GM18520 (cell line): ENCODE data around the gene HJV.
A peak's percentile ranks its signal among the peaks of the same experiment; 100 is the strongest.

Experiments
- ATAC-seq: cut with Tn5 transposase; IDR thresholded peaks from one replicate; pipeline ENCODE4 v1.9.1; 2021; ENCODE audit not compliant: unreplicated experiment

Gene HJV

DNA sequence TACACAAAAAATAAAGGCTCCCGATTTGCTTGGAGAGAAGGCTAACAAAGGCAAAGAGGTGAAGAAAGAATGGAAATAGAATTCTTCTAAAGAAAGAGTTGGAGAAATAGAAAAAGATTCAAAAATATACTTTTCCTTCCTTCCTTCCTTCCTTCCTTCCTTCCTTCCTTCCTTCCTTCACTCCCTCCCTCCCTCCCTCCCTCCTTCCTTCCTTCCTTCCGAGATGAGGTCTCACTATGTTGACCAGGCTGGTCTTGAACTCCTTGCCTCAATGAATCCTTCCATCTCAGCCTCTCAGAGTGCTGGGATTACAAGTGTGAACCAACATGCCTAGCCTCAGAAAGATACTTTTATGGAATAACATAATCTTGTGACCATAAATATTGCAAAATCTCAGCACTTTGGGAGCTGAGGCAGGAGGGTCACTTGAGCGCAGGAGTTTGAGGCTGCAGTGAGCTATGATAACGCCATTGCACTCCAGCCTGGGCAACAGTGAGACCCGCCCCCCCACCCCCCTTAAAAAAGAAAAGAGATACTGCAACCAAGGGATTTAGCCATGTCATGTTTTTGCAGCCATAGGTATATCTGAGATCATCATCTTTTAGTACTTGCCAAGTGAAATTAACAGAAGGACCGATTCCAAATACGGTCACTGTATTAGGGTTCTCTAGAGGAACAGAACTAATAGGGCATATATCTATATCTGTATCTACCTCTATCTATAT is 1.0 kb upstream of the HJV start:
- no peak for ATAC-seq

DNA sequence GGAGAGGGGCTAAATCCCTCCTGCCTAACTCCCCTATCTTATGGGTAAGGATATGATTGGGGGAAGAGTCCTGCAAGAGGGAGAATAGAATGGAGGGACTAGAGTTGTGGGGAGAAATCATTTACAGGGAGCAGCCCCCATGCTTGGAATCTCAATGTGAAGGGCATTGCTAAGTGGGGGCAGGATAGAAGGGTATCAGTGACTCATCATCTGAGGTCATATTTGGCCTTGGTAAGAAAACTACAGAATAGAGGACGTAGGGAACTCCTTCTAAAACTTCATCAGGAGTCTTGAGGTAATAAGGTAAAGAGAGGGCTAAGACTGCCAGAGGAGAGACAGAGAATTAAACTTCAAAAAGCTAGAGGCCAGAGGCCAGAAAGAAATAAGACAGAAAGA is 487 bp downstream of the HJV start:
- ATAC-seq = no peak

DNA sequence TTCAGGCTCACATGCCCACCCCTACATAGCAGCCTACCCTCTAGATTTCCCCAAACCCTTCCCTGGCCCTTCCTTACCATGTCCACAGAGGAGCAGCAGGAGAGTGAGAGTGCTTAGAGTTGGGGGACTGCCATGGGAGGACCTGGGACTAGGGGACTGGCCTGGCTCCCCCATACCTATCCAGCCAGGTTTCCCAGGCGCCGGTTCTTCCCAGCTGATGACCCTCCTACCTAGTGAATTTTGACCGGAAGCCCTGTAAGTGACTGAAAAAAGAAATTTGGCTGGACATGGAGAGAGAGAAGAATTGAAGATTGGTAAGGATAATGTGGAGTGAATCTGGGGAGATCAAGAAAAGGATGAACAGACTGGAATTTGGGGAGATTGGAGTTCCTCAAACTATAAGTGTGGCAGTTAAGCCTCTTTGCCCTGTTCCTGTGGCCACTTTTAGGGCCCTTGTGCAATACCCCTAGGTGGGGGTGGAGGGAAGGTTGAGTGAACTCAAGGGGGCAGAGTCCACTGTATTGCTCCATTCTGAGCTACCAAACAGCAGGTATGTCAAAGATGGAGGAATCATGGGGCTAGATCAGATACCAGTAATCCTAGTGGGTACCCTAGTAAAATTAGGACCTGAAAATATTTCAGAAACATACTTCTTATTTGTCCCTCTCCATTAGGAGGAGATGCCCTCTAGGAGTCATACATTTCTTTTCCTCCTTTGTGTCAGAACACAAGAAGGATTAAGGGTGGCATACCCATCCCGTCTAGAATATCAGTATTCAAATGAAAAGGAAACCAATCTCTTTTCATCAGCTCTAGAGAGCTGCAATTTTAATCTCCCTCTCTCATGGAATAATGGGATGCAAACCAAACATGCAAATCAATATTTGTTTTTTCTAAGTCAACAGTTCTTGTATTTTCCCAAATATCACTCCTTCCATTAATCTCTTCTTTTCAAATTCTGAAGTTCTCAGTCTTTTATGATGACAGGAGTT is 1.2 kb downstream of the HJV start:
- no peak for ATAC-seq

DNA sequence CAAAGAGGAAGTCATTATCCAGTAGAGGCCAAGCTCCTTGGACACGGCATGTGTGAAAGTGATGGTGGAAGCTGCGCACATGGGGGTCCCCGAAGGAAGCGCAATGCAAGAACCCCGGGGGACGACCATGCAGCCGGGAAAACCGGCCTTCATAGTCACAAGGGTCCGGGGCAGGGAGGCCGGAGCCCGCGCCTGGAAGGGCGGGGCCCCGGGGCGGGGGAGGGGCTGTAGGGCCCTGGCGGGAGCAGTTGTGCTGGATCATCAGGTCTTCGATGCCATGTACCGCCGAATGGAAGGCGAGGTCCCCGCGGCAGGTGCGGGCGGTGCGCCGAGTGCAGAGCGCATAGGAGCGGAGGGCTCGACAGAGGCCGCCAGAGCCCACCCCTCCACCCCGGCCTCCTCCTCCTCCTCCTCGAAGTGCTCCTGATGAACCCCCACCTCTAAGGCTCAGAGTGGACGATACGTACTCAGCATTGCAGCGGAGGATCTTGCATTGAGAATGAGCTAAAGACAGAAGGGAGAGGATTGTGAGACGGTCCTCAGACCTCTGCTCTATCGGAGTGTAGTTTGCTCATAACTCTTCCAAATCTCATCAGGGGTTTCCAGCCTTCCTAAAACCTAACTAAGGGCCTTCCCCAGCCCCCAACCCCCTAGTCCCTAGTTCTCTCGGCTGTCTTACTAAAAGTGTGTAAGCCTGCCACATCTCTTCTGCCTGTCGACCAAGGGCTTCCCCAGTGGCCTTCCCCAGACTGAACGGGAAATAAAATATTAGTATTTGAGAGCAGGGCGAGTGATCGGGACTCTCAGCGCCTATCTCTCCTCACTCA is 2.1 kb downstream of the HJV start:
- ATAC-seq = no peak

DNA sequence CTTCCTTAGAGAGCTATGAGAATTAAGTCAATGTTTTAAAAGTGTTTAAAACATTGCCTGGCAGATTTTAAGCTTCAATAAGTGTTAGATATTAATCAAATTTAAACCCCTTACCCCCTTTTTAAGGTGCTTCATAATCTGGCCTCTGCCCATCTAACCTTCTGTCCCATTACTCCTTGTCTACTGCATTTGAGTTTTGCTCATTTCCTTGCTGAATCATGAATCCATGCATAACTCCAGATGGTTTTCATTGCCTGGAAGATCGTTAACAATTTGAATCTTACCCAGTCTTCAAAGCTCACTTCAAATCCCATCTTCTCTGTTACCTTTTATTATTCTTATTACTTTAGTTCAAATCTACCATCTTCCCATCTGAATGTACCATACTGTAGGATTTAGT is 4.6 kb downstream of the HJV start:
- no peak for ATAC-seq

DNA sequence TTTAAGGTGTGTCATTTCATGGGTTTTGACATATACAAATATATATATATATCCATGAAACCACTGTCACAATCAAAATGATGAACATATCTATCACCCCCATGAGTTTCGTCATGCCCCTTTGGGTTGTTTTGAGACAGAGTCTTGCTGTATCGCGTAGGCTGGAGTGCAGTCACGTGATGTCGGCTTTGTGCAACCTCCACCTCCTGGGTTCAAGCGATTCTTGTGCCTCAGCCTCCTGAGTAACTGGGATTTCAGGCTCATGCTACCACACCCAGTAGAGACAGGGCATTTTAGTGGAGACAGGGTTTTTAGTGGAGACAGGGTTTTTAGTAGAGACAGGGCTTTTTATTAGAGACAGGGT is 8.0 kb downstream of the HJV start:
- ATAC-seq = no peak

DNA sequence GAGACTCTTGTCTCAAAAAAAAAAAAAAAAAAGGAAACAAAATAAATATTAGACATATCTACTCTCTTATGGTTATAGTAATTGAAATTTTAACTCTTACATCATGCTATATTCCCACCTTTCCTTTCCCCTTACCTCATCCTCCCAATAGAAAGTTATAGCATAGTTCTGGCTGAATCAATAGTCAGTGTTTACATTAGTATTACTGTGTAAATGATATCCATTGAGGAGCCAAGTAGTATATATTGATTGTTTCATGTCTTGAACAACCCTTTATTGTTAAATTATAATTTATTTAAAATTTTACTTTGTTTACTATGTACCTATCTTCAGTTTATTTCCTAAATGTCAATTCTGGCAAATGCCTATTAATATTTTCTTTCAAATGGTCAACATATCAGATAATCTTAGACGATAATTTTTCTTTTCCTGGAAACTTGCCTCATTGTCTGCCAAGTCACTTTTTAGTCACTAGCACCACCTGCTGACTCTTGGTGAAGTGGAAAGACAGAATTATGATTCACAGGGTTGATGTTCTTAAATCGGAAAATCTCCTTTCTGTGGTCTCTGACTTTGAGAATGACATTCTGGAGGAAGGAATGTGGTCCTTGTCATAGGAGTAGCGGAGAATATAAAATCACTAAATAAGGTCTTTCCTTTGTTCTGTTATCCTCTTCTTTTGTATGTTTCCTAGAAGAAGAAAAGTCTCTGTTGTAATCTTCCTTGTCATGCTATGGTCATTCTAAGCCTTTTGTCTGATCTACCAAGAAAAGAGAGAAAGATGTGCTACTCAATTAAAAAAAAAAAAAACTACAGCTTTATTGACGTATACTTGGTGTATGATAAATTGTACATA is 8.6 kb downstream of the HJV start:
- ATAC-seq = no peak

DNA sequence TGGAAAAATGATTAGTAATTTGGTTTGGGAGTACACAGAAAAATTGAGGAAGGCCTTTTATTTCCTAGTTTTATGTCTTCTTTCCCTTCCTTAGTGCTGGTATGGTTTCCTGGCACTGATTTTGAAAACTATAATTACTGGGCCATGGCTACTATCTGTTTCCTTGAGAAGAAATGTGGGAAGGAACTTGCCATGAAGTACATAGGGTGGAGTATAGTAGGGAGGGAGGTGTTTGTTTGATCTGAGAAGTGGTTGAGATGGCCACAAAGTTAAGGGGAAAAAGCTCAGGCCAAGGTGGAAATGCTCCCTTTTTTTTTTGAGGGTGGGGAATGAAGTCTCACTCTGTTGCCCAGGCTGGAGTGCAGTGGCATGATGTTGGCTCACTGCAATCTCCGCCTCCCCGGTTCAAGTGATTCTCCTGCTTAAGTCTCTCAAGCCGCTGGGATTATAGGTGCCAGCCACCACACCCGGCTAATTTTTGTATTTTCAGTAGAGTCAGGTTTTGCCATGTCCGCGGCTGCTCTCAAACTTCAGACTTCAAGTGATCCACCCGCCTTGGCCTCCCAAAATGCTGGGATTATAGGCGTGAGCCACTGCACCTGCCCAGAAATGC is 11.3 kb downstream of the HJV start:
- no peak for ATAC-seq

DNA sequence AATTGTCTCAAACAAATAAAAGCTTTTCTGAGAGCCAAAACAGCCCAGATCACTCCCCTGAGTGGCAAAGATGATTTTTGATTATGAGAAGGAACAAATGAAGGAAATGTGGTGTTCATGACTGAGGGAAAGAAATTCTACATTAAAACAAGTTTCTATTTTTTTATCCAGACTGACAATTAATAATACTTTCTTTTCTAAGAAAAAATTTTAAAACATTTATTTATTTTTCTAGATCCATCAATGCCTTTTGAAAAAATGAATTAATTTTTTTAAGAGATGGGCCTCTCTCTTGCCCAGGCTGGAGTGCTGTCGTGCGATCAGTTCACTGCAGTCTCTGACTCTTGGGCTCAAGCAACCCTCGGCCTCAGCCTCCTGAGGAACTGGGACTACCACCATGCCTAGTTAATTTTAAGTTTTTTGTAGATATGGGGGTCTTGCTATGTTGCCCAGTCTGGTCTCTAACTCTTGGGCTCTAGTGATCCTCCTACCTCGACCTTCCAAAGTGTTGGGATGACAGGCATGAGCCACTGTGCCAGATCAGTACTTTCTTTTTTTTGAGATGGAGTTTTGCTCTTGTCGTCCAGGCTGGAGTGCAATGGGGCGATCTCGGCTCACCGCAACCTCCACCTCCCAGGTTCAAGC is 13.9 kb downstream of the HJV start:
- ATAC-seq = no peak

DNA sequence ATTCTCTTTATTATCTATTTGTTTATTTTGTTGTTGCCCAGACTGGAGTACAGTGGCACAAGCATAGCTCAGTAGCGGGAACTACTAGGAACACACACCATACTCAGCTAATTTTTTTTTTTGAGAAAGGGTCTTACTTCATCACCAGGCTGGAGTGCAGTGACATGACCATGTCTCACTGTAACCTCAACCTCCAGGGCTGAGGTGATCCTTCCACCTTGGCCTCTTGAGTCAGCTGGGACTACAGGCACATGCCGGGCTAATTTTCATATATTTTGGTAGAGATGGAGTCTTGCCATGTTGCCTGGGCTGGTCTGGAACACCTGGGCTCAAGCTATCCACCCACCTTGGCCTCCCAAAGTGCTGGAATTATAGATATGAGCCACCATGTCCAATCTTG is 19.8 kb downstream of the HJV start:
- ATAC-seq = no peak

DNA sequence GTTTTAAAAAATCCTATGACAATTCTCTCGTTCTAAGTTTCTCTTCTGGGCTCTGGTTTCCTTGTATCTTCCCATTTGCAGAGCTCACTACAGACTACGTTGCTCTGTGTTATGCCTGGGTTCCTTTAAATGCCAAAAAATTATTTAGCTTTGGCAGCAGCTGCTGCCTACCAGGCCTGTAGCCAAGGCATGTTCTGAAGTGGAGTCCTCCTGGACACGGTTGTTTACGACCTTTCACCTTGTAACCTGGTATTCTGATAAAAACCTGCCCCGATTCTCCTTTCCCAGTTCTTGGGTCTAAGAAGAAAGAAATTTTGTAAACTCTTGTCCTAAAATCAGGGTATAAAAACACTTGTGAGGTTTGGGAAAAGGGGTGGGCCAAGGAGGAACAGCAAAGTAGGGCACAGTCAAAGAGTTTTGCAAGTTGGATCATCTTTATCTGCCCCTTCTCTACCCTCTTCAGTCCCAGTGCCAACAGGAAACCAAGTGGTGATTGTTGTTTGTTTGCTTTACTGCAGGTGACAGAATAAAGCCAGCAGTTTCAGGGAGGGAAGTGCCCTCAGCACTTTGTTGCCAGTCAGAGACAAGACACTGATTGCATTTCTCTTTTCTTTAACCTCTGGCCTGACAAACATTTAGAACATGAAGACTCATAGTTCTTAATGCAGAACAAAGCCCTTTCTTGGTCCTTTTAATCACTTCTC is 22.1 kb downstream of the HJV start:
- no peak for ATAC-seq

DNA sequence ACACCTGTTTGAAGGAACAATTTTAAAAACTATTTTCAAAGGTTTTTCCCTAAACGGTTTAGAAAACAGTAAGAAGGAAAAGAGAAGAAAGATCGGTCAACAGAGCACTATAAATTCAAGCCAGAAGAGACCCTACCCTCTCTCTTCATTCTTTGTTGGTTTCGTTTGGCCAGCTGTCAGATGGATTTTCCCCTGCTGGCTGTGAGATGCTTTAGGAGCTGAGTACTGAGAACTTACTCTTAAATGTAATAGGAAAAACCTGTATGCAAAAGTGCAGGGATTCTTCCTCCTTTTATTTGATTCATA is 23.9 kb downstream of the HJV start:
- no peak for ATAC-seq

DNA sequence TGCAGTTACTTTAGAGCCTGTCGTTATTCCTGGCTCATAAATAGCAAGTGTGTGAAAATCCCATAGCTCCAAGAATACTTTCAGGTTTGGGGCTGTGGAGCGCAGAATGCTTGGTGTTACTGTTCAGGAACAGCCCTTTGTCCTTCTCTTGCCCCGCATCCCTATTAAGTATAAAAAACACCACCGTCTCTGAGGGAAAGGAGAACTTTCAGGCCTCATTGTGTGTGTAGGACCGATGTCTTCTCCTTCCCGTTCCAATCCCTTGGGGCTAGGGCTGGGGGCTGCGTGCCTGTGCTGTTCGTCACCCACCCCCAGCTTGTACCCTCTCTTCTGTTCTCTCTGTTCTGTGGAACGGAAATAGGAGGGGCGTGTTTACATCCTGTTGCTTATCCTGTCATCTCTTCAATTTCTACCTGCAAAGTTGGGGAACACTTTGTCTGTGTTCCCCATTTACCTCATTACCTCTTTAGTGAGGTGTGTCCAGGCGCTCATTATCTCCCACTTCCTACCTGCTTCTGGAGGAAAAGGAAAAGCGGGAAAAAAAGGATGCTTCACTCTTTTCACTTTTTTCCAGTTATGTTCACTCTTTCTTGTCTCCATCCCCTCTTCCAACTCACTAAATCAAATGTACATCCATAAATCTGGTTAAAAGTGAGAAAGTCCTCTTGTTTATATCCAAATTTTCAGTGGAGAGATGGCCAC is 24.4 kb downstream of the HJV start:
- ATAC-seq = no peak

DNA sequence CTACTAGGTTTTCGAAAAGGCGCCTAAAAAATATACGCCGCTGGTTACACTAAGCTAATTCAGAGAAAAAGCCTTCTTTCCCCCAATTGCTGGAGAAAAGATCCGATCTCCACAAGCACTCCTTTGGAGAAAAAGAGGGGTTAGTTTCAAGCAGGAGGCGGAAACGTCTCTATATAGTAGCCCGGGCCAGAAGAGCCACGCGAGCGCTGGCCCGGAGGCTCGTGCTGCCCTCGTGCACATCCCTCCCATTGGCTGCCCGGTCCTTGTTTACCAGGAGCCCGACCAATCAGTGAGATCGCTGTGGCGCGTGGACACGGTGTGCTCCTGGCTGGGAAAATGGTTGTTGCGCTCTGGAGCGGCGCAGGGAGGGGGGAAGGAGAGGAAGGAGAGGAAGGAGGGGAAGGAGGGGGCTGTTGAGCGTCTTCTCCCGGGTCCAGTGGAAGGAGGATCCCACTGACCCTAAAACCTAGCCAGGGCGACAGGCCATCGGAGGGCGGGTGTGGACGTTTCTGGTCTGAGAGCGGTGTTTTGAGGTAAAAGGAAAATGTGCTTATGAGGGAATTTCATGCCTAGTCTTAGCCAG is 25.0 kb downstream of the HJV start, which contains the start of gene TXNIP:
Gene TXNIP, minus strand, starts transcription at position 147 of the 583 bp plus-strand sequence. CDS start 313 bp downstream, outside the sequence.
- ATAC-seq = peak; percentile 93

DNA sequence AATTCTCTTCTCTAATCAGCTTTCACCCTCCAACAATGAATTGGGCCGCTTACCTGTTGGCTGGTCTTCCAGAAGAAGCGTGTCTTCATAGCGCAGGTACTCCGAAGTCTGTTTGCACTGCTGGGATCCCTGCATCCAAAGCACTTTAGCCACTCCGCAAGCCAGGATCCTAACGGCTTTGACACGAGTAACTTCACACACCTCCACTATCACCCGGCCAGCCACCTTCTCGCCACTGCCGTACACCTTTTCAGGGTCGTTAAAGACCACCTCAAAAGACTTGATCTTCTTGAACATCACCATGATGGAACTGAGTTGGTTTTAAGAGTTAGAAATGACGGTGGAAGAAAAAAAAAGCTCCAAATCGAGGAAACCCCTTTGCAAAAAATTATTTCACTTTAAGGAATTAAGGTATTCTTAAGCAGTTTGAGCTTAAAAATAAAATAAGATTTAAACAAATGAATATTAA is 25.5 kb downstream of the HJV start:
- no peak for ATAC-seq

DNA sequence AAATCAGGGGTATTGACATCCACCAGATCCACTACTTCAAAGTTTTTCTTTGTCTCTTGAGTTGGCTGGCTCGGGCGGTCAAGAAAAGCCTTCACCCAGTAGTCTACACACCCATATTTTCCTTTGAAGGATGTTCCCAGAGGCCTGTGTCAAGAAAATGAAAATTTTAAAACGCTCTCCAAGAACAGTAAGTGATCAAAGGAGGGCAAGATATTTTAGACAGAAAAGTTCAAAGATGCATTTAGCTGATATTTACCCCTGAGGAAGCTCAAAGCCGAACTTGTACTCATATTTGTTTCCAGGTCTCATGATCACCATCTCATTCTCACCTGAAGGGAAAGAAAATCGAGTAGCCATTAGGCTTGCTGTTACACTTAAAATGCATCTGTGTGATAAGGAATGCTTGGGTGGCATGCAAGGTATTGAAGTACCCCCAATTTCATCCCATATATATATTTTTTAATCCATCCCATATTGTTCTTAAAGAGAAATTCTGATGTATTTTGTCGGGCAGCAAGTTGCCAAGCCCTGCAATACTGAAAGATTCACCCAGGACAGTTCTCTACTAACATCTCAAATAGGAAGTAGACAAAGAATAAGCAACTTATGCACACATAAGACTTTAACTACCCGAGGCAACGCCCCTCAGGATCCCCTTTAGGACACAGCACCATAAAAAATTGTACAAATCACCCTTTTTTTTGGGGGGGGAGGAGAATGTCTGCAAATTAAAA is 26.2 kb downstream of the HJV start:
- ATAC-seq = no peak

DNA sequence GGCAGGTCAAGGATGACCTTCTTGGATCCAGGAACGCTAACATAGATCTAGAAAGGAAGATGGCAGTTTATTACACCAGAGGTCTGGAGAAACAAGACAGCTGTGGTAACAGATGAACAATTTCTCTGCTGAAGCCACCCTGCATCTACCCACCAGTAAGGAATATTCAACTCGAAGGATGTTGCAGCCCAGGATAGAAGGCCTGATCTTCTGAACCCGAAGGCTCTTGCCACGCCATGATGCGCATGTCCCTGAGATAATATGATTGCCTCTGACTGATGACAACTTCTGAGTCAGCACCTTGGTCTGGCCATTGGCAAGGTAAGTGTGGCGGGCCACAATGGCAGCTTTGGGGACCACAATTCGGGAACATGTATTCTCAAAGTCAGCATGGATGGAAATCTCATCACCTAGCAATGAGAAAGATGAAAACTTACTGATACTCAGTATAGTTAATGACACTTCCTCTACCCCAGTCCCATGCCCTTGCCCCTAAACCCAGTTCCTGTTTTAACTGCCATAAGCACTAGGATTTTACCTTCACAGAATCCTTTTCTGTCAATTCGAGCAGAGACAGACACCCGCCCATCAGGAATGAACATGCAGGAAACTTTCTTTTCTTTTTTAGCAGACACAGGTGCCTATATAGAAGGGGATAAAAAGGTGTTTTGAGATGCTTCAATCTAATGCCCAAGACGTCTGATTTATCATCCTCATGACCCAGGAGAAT is 27.0 kb downstream of the HJV start:
- ATAC-seq = no peak
